Left lung (tissue), 10 donors: ENCODE results near the gene MYBPC3. TPM values are rescaled to one million over a fixed set of nuclear protein-coding genes. Genes with fewer than 3 reads are reported as not detected.

Source experiments
- ATAC-seq: fragments of 200-7000 bp; cut with Tn5 transposase; one replicate; pipeline ENCODE4 v1.9.1; 2020; ENCODE audit warnings: moderate library complexity
- DNase-seq, 4 donors: peaks; one replicate each; pipeline ENCODE4 v3.0.0-alpha.2; 2013 to 2020
- H3K27ac ChIP-seq, 2 donors: fragments of 200-600 bp; sonication (generic) in 1 of 2; one replicate each; pipeline versions ENCODE4 v1.5.0 to v1.8.0; 2020 to 2021
- H3K27me3 ChIP-seq, 2 donors: fragments of 200-600 bp; sonication (generic) in 1 of 2; one replicate each; pipeline versions ENCODE4 v1.5.0 to v1.8.0; 2020 to 2021
- H3K36me3 ChIP-seq, 2 donors: fragments of 200-600 bp; sonication (generic) in 1 of 2; one replicate each; pipeline versions ENCODE4 v1.5.0 to v1.8.0; 2020 to 2021
- H3K4me1 ChIP-seq, 2 donors: fragments of 200-600 bp; one replicate each; pipeline ENCODE4 v1.8.0; 2021
- H3K4me3 ChIP-seq, 2 donors: fragments of 200-600 bp; sonication (generic) in 1 of 2; one replicate each; pipeline versions ENCODE4 v1.5.0 to v1.8.0; 2020 to 2021; ENCODE audit warnings: mild to moderate bottlenecking in 1 of 2
- H3K9me3 ChIP-seq, 2 donors: fragments of 200-600 bp; sonication (generic) in 1 of 2; one replicate each; pipeline versions ENCODE4 v1.5.0 to v1.8.0; 2020 to 2021
- CTCF ChIP-seq, 2 donors: fragments of 200-600 bp; sonication (generic) in 1 of 2; IDR thresholded peaks; one replicate each; pipeline versions ENCODE4 v1.5.0 to v1.8.0; 2021; ENCODE audit warnings: antibody characterized with exemption in 2 of 2
- intact Hi-C, 2 donors: fragments of 100-400 bp; cut with DNase I; formaldehyde crosslinking; loops; one replicate each; pipeline versions ENCODE4 v1.11.2 to v1.14.2; 2022
- polyA plus RNA-seq, 6 donors: library from polyadenylated mRNA; unstranded; fragments of 120-200 nt; gene quantifications; one replicate each; pipeline ENCODE4 v1.2.1, GENCODE V29; 2013; ENCODE audit not compliant: insufficient read length in 6 of 6
- total RNA-seq, 2 donors: library from RNA; stranded (reverse); fragmentation: NEBNext Ultra II Directional; extraction: Animal tissue kit (Norgen Biotek cat#: 25700); gene quantifications; one replicate each; pipeline ENCODE4 v1.2.1, GENCODE V29; 2021
- donor health status: DM: no; HTN: yes; CAD: no.
- donor health status: DM: no; HTN: no; CAD: no.

Gene MYBPC3
- total and polyA plus RNA-seq, 8 donors, result 0.06 to 2.0 (median 0.25) TPM; not detected in 3

GRCh38 chr11:47333886-47334443 lies 18.5 kb downstream of the MYBPC3 start:
- TF ChIP-seq CTCF (IDR thresholded peaks at IDR 0.05), result no peak
- H3K27ac ChIP-seq, result no peak overlapping the region
- no peaks in the 10 kb centered on the region for H3K27me3 ChIP-seq
- H3K36me3 ChIP-seq, result peaks cover 0 to 27% of the 10 kb centered on the region in 2 donors
- no peak for ATAC-seq
- no peak overlapping the region for H3K4me3 ChIP-seq
- no peaks in the 10 kb centered on the region for H3K9me3 ChIP-seq
- no peak for DNase-seq
- intact Hi-C loops, result no loop called here
- H3K4me1 ChIP-seq, result peaks cover 0 to 5% of the 10 kb centered on the region in 2 donors

- intact Hi-C loops, result no loop called here
- no peak for DNase-seq
- Histone ChIP-seq H3K36me3 (peaks cover 0 to 22% of the 10 kb centered on the region in 2 donors), H3K4me1 (peaks cover 0 to 5% of the 10 kb centered on the region in 2 donors), H3K27me3 (no peaks in the 10 kb centered on the region), H3K27ac (no peak overlapping the region), H3K4me3 (no peak overlapping the region), H3K9me3 (no peaks in the 10 kb centered on the region)
- ATAC-seq, result no peak
- no peak for TF ChIP-seq CTCF (IDR thresholded peaks at IDR 0.05)
Observed at GRCh38 chr11:47333526-47333845, 19.0 kb downstream of the MYBPC3 start.

- Histone ChIP-seq H3K27ac (no peak overlapping the region), H3K36me3 (peaks cover 0 to 17% of the 10 kb centered on the region in 2 donors), H3K4me1 (peaks cover 0 to 5% of the 10 kb centered on the region in 2 donors), H3K4me3 (no peak overlapping the region), H3K27me3 (no peaks in the 10 kb centered on the region), H3K9me3 (no peaks in the 10 kb centered on the region)
- no peak for ATAC-seq
- no peak for DNase-seq
- TF ChIP-seq CTCF (IDR thresholded peaks at IDR 0.05), result no peak
- intact Hi-C loops, result no loop called here
Observed at GRCh38 chr11:47332791-47333525, 19.5 kb downstream of the MYBPC3 start.

GRCh38 chr11:47332303-47332711 lies 20.2 kb downstream of the MYBPC3 start:
- ATAC-seq, result no peak

More at GRCh38 chr11:47332303-47332711, 20.2 kb downstream of the MYBPC3 start:
- no peak for DNase-seq
- TF ChIP-seq CTCF (IDR thresholded peaks at IDR 0.05), result no peak
- Histone ChIP-seq H3K9me3 (no peaks in the 10 kb centered on the region), H3K27me3 (no peaks in the 10 kb centered on the region), H3K36me3 (peaks cover 0 to 15% of the 10 kb centered on the region in 2 donors), H3K4me1 (peaks cover 0 to 5% of the 10 kb centered on the region in 2 donors), H3K27ac (no peak overlapping the region), H3K4me3 (no peak overlapping the region)
- intact Hi-C loops, result no loop called here
